PC-9 (cell line): ENCODE data around the gene CBLB. TPM values are rescaled to one million over a fixed set of nuclear protein-coding genes. Genes with fewer than 3 reads are reported as not detected.

ENCODE experiments used
- BruUV-seq: library from RNA; stranded (reverse); fragments of 400-500 nt; replicated peaks from 2 replicates; lab custom pipeline; 2021; lab: Mats Ljungman, UMichigan
- CTCF ChIA-PET: fragments of 300-600 bp; sonication (Branson Sonifier 250); formaldehyde crosslinking; loops from one replicate; lab custom pipeline; 2022; ENCODE audit warnings: antibody characterized with exemption; lab: Charles Lee
- POLR2A ChIA-PET: fragments of 300-600 bp; sonication (Branson Sonifier 250); formaldehyde crosslinking; loops from one replicate; lab custom pipeline; 2022; ENCODE audit warnings: antibody characterized with exemption; ENCODE audit not compliant: unreplicated experiment; lab: Charles Lee
- DNase-seq, 2 experiments: peaks; one replicate each; pipeline versions ENCODE4 v3.0.0 to v3.0.0-alpha.2; 2015 to 2022; ENCODE audit warnings: mixed read lengths in 1 of 2
- H2AFZ ChIP-seq: fragments of 200-600 bp; sonication (generic); 2 replicates; pipeline ENCODE4 v1.8.1; 2017; ENCODE audit warnings: antibody characterized with exemption
- H3F3A ChIP-seq: fragments of 200-600 bp; sonication (generic); 2 replicates; pipeline ENCODE4 v1.8.1; 2017; ENCODE audit warnings: antibody characterized with exemption, mild to moderate bottlenecking, low read depth; ENCODE audit not compliant: insufficient read depth
- H3K27ac ChIP-seq: fragments of 200-600 bp; sonication (generic); 2 replicates; pipeline ENCODE4 v1.6.1; 2016; ENCODE audit warnings: mixed run types
- H3K27me3 ChIP-seq: fragments of 200-600 bp; sonication (generic); 2 replicates; pipeline ENCODE4 v1.6.1; 2016; ENCODE audit warnings: low read depth, mixed run types; ENCODE audit not compliant: insufficient read depth
- H3K36me3 ChIP-seq: fragments of 200-600 bp; sonication (generic); 2 replicates; pipeline ENCODE4 v1.6.1; 2016; ENCODE audit warnings: low read depth, mixed run types
- H3K4me1 ChIP-seq: fragments of 200-600 bp; sonication (generic); replicated peaks from 2 replicates; pipeline ENCODE4 v1.6.1; 2016; ENCODE audit warnings: mixed run types; ENCODE audit not compliant: insufficient read depth
- H3K4me2 ChIP-seq: fragments of 200-600 bp; sonication (generic); 2 replicates; pipeline ENCODE4 v1.6.1; 2017; ENCODE audit warnings: mixed run types
- H3K4me3 ChIP-seq: fragments of 200-600 bp; sonication (generic); 2 replicates; pipeline ENCODE4 v1.6.1; 2016; ENCODE audit warnings: mixed run types
- H3K79me2 ChIP-seq: fragments of 200-600 bp; sonication (generic); 2 replicates; pipeline ENCODE4 v1.6.1; 2017; ENCODE audit warnings: low read depth, mixed run types
- H3K9me2 ChIP-seq: fragments of 200-600 bp; sonication (generic); 2 replicates; pipeline ENCODE4 v1.8.1; 2017; ENCODE audit warnings: mild to moderate bottlenecking; ENCODE audit not compliant: insufficient read depth
- H3K9me3 ChIP-seq: fragments of 200-600 bp; sonication (generic); 2 replicates; pipeline ENCODE4 v1.8.1; 2016; ENCODE audit warnings: low read depth; ENCODE audit not compliant: insufficient read depth
- H4K20me1 ChIP-seq: fragments of 200-600 bp; sonication (generic); 2 replicates; pipeline ENCODE4 v1.8.1; 2017; ENCODE audit not compliant: insufficient read depth
- CTCF ChIP-seq: fragments of 200-600 bp; sonication (generic); conservative IDR thresholded peaks from 2 replicates; pipeline ENCODE4 v1.6.1; 2017; ENCODE audit warnings: mixed run types, antibody characterized with exemption, mild to moderate bottlenecking, moderate library complexity
- EZH2 ChIP-seq: fragments of 200-600 bp; sonication (generic); IDR thresholded peaks from 2 replicates; pipeline ENCODE4 v1.8.0; 2017; ENCODE audit warnings: antibody characterized with exemption, low read depth
- intact Hi-C: fragments of 100-400 bp; cut with micrococcal nuclease; formaldehyde crosslinking; loops from one replicate; pipeline ENCODE4 v1.10.0; 2022; ENCODE audit not compliant: unreplicated experiment
- total RNA-seq: library from RNA; stranded (reverse); gene quantifications from 2 replicates; pipeline ENCODE4 v1.2.3, GENCODE V29; 2021

Gene CBLB
- total RNA-seq, 1 experiment from 2014 or later: 44.0 TPM

- Histone ChIP-seq H3K4me3 (no peak overlapping the region), H4K20me1 (no peaks in the 10 kb centered on the region), H2AFZ (no peak overlapping the region), H3K9me2 (no peaks in the 10 kb centered on the region), H3K27ac (no peak overlapping the region), H3K9me3 (no peaks in the 10 kb centered on the region), H3K4me2 (no peak overlapping the region), H3K36me3 (no peaks in the 10 kb centered on the region), H3K27me3 (no peaks in the 10 kb centered on the region), H3F3A (no peaks in the 10 kb centered on the region), H3K4me1 (no peaks in the 10 kb centered on the region), H3K79me2 (no peaks in the 10 kb centered on the region)
- peak in 1 of 2 experiments; percentile 23 for DNase-seq
- intact Hi-C loops: no loop called here
- ChIA-PET CTCF (no interaction called here), POLR2A (no interaction called here)
- no peak for TF ChIP-seq EZH2
- no peak for TF ChIP-seq CTCF
- no TSS peak for BruUV-seq
These were observed 122.4 kb downstream of the CBLB start for GRCh38 chr3:105746231-105746996.

GRCh38 chr3:105745046-105745445 lies 123.8 kb downstream of the CBLB start:
- POLR2A ChIA-PET: no interaction called here
- Histone ChIP-seq H3K27me3 (no peaks in the 10 kb centered on the region), H4K20me1 (no peaks in the 10 kb centered on the region), H3K4me2 (no peak overlapping the region), H2AFZ (no peak overlapping the region), H3K79me2 (no peaks in the 10 kb centered on the region), H3F3A (no peaks in the 10 kb centered on the region), H3K27ac (no peak overlapping the region), H3K9me3 (no peaks in the 10 kb centered on the region), H3K4me1 (no peaks in the 10 kb centered on the region), H3K36me3 (no peaks in the 10 kb centered on the region), H3K9me2 (0 out of 2 replicates have a peak, but pooled peaks cover 5% of the 10 kb centered on the region), H3K4me3 (no peak overlapping the region)
- intact Hi-C loops: no loop called here
- DNase-seq: peak in 1 of 2 experiments; percentile 21
- CTCF ChIA-PET: interaction anchor here (0.7 kb wide), 1 partner anchor 50 kb away, joined by 3 read pairs; no protein-coding TSS in a partner anchor
- TF ChIP-seq EZH2 (no peak), CTCF (no peak)
- no TSS peak for BruUV-seq

GRCh38 chr3:105744202-105744601 lies 124.6 kb downstream of the CBLB start:
- Histone ChIP-seq H4K20me1 (no peaks in the 10 kb centered on the region), H3K4me3 (no peak overlapping the region), H2AFZ (no peak overlapping the region), H3K36me3 (no peaks in the 10 kb centered on the region), H3K79me2 (no peaks in the 10 kb centered on the region), H3K9me2 (0 out of 2 replicates have a peak, but pooled peaks cover 5% of the 10 kb centered on the region), H3F3A (no peaks in the 10 kb centered on the region), H3K4me2 (no peak overlapping the region), H3K9me3 (no peaks in the 10 kb centered on the region), H3K27me3 (no peaks in the 10 kb centered on the region), H3K4me1 (no peaks in the 10 kb centered on the region), H3K27ac (no peak overlapping the region)
- intact Hi-C loops: no loop called here
- ChIA-PET CTCF (no interaction called here), POLR2A (no interaction called here)
- no TSS peak for BruUV-seq
- DNase-seq: peak in 1 of 2 experiments; percentile 31
- TF ChIP-seq EZH2 (no peak), CTCF (no peak)
